ENCODE measurements around the gene KIF12.
"Not testable (repeated sequence)": the region's sequence is repeated elsewhere in the genome, so short reads cannot be mapped to it uniquely, and the experiment has no call there.

The KIF12 gene

GRCh38 chr9:114046237-114046755, 52.8 kb downstream of the KIF12 start:
- no peak for DNase-seq (ENCODE audit: low spot score)

DNA sequence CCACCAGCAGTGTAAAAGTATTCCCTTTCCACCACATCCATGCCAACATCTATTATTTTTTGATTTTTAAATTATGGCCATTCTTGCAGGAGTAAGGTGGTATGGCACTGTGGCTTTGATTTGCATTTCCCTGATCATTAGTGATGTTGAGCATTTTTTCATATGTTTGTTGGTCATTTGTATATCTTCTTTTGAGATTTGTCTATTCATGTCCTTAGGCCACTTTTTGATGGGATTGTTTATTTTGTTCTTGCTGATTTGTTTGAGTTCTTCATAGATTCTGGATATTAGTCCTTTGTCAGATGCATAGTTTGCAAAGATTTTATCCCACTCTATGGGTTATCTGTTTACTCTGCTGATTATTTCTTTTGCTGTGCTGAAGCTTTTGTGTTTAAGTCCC, 55.4 kb downstream of the KIF12 start:
- DNase-seq (ENCODE audit: low spot score) = not testable (repeated sequence)
